Thyroid gland (tissue), 4 donors: ENCODE results near the gene RPS3A. TPM values are rescaled to one million over a fixed set of nuclear protein-coding genes. Genes with fewer than 3 reads are reported as not detected.
"Not testable (repeated sequence)": the region's sequence is repeated elsewhere in the genome, so short reads cannot be mapped to it uniquely, and the experiment has no call there.

Experiments used
- DNase-seq, 2 donors: peaks; one replicate each; pipeline ENCODE4 v3.0.0-alpha.2; 2019
- H3K27ac ChIP-seq, 3 donors: fragments of 200-600 bp; sonication (generic); 1 replicate in 2 of 3; 2 replicates in 1 of 3; pipeline ENCODE4 v1.5.1; 2016 to 2019; ENCODE audit warnings: mild to moderate bottlenecking in 1 of 3, moderate library complexity in 1 of 3
- H3K27me3 ChIP-seq: fragments of 200-600 bp; sonication (generic); one replicate; pipeline ENCODE4 v1.5.1; 2019
- H3K36me3 ChIP-seq, 2 donors: fragments of 200-600 bp; sonication (generic); one replicate each; pipeline ENCODE4 v1.5.1; 2016 to 2019
- H3K4me1 ChIP-seq, 2 donors: fragments of 200-600 bp; sonication (generic); one replicate each; pipeline ENCODE4 v1.5.1; 2017 to 2019
- H3K4me3 ChIP-seq, 3 donors: fragments of 200-600 bp; sonication (generic); replicated peaks in 1 of 3; 1 replicate in 2 of 3; 2 replicates in 1 of 3; pipeline ENCODE4 v1.5.1; 2016; ENCODE audit warnings: mild to moderate bottlenecking in 1 of 3
- H3K9me3 ChIP-seq: fragments of 200-600 bp; sonication (generic); one replicate; pipeline ENCODE4 v1.5.1; 2017
- POLR2A ChIP-seq, 2 donors: fragments of 450-650 bp; IDR thresholded peaks; one replicate each; pipeline ENCODE4 v1.6.1; 2017; ENCODE audit warnings: antibody characterized with exemption in 2 of 2, mild to moderate bottlenecking in 2 of 2, moderate library complexity in 1 of 2
- WGBS, 2 donors: methylation state at CpG; one replicate each; pipeline ENCODE4 v1.1.5; 2017; 5-methylcytosine and 5-hydroxymethylcytosine counted together
- intact Hi-C: fragments of 100-400 bp; cut with DNase I; formaldehyde crosslinking; loops from one replicate; pipeline ENCODE4 v1.15.1; 2023
- total RNA-seq, 4 donors: library from RNA; depleted of rRNA; stranded (reverse); fragments of >200 nt; gene quantifications; one replicate each; pipeline ENCODE4 v1.2.3, GENCODE V29; 2016
- TF ChIP-seq, protein P1 (sequence below), 6 experiments: fragments of 200-600 bp in 3 of 6; fragments of 450-650 bp in 3 of 6; sonication (generic) in 3 of 6; IDR thresholded peaks; one replicate each; pipeline ENCODE4 v1.5.1; 2016 to 2019; ENCODE audit warnings: antibody characterized with exemption in 6 of 6, mild to moderate bottlenecking in 2 of 6, inconsistent platforms in 1 of 6, moderate library complexity in 1 of 6

The RPS3A gene
- total RNA-seq, 4 donors from 2014 or later, result 2,907 to 6,038 (median 3,041) TPM

DNA sequence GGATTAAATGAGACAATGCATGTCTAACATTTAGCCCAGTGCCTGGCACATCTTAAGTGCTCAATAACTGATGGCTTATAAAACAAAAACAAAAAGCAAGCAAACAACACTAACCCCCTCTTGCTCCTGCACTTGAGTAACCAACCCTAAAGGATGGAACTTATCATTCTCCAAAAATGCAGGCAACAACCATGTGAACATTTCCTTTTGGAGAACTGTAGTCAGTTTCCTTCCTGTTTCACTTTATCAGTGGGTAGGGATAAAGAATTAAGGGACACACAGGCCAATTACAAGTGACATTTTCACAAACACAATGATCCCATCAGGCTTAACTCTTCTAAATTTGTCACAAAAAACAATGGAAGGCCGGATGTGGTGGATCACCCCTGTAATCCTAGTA, 30.4 kb downstream of the RPS3A start:
- intact Hi-C loops, result no loop called here
- H3K36me3 ChIP-seq, result peaks cover 10 to 35% of the 10 kb centered on the region in 2 donors

GRCh38 chr4:151133311-151133710, 33.9 kb downstream of the RPS3A start:
- no peak for DNase-seq
- H3K27ac ChIP-seq, result no peak overlapping the region
- no peak for TF ChIP-seq POLR2A (IDR thresholded peaks at IDR 0.05)
- TF ChIP-seq, protein P1, sequence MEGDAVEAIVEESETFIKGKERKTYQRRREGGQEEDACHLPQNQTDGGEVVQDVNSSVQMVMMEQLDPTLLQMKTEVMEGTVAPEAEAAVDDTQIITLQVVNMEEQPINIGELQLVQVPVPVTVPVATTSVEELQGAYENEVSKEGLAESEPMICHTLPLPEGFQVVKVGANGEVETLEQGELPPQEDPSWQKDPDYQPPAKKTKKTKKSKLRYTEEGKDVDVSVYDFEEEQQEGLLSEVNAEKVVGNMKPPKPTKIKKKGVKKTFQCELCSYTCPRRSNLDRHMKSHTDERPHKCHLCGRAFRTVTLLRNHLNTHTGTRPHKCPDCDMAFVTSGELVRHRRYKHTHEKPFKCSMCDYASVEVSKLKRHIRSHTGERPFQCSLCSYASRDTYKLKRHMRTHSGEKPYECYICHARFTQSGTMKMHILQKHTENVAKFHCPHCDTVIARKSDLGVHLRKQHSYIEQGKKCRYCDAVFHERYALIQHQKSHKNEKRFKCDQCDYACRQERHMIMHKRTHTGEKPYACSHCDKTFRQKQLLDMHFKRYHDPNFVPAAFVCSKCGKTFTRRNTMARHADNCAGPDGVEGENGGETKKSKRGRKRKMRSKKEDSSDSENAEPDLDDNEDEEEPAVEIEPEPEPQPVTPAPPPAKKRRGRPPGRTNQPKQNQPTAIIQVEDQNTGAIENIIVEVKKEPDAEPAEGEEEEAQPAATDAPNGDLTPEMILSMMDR (IDR thresholded peaks at IDR 0.05), result no peak
- H3K4me1 ChIP-seq, result no peaks in the 10 kb centered on the region
- peaks cover 6 to 30% of the 10 kb centered on the region in 2 donors for H3K36me3 ChIP-seq
- no peak overlapping the region for H3K4me3 ChIP-seq
- H3K27me3 ChIP-seq, result no peaks in the 10 kb centered on the region
- WGBS, 2 donors, result 91 to 96% methylated on average over 5 of the region's 5 CpGs
- intact Hi-C loops, result no loop called here
- H3K9me3 ChIP-seq, result no peaks in the 10 kb centered on the region

More for the DNA sequence above, 30.4 kb downstream of the RPS3A start:
- no peak for DNase-seq
- H3K9me3 ChIP-seq, result no peaks in the 10 kb centered on the region
- TF ChIP-seq, protein P1 (IDR thresholded peaks at IDR 0.05), result no peak
- no peak for TF ChIP-seq POLR2A (IDR thresholded peaks at IDR 0.05)
- H3K27ac ChIP-seq, result no peak overlapping the region
- 65 to 83% methylated on average over 1 of the region's 1 CpG for WGBS, 2 donors
- no peak overlapping the region for H3K4me3 ChIP-seq
- no peaks in the 10 kb centered on the region for H3K27me3 ChIP-seq
- H3K4me1 ChIP-seq, result no peaks in the 10 kb centered on the region

DNA sequence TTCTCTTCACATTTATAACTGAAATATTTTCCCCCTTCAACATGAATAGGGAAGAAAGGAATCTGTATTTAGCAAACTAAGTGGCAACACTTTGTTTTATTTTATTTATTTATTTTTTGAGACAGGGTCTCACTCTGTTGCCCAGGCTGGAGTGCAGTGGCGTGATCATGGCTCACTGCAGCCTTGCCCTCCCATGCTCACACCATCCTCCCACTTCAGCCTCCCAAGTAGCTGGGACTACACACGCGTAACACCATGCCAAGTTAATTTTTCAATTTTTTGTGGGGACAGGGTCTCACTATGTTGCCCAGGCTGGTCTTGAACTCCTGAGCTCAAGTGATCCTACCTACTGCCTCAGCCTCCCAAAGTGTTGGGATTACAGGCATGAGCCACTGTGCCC, 36.6 kb downstream of the RPS3A start:
- peaks cover 7 to 25% of the 10 kb centered on the region in 2 donors for H3K36me3 ChIP-seq
- 95% methylated on average over 3 of the region's 3 CpGs for WGBS, 2 donors
- intact Hi-C loops, H3K27me3 ChIP-seq, H3K27ac ChIP-seq, H3K4me1 ChIP-seq, DNase-seq, H3K9me3 ChIP-seq, H3K4me3 ChIP-seq: not testable (repeated sequence)

- H3K36me3 ChIP-seq, result peaks cover 7 to 22% of the 10 kb centered on the region in 2 donors
- TF ChIP-seq POLR2A (IDR thresholded peaks at IDR 0.05), result no peak
- H3K4me1 ChIP-seq, result no peaks in the 10 kb centered on the region
- no peak overlapping the region for H3K4me3 ChIP-seq
- H3K9me3 ChIP-seq, result no peaks in the 10 kb centered on the region
- intact Hi-C loops, result no loop called here
- H3K27me3 ChIP-seq, result no peaks in the 10 kb centered on the region
- no peak overlapping the region for H3K27ac ChIP-seq
- DNase-seq, result no peak
- 93 to 100% methylated on average over 1 of the region's 1 CpG for WGBS, 2 donors
Observed at GRCh38 chr4:151139814-151140213, 40.4 kb downstream of the RPS3A start.

DNA sequence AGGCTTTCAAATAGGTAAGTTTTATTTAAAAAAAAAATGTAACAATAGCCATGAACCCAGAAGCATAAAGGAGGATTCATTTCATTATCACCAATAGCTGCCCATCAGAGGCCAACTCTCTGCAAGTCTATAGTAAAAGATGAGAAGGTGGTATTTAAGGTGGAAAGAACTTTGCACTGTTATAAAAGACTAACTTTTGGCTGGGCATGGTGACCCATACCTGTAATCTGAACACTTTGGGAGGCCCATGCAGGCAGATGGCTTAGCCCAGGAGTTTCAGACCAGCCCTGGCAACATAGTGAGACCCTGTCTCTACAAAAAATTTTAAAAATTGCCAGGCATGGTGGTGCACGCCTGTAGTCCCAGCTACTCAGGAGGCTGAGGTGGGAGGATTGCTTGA, 43.3 kb downstream of the RPS3A start:
- TF ChIP-seq POLR2A (IDR thresholded peaks at IDR 0.05), result no peak
- TF ChIP-seq, protein P1 (IDR thresholded peaks at IDR 0.05), result no peak
- Histone ChIP-seq H3K36me3 (peaks cover 14 to 26% of the 10 kb centered on the region in 2 donors), H3K9me3 (no peaks in the 10 kb centered on the region), H3K4me3 (no peak overlapping the region), H3K27me3 (no peaks in the 10 kb centered on the region), H3K27ac (no peak overlapping the region), H3K4me1 (no peaks in the 10 kb centered on the region)
- 94 to 100% methylated on average over 1 of the region's 1 CpG for whole genome bisulfite sequencing, 2 donors
- intact Hi-C loops, result no loop called here
- no peak for DNase-seq

DNA sequence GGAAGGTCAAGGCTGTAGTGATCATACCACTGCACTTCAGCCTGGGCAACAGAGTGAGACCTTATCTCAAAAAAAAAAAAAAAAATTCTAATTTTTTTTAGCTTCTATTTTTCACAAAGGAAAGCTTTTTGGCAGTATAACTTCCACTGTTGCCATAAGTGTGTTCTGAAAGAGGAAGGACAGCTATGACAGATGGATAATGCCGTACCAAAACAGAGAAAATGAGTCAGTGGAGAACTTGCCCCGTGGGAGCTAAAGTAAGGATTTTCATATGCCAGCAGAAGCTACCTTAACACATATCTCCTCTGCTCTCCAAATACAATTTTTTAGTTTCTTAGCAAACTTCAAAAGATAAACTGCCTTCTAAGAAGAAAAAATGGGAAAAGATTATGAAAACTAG, 43.7 kb downstream of the RPS3A start:
- peaks cover 17 to 26% of the 10 kb centered on the region in 2 donors for H3K36me3 ChIP-seq
- intact Hi-C loops, result no loop called here
- H3K27me3 ChIP-seq, result no peaks in the 10 kb centered on the region
- TF ChIP-seq POLR2A (IDR thresholded peaks at IDR 0.05), result no peak
- TF ChIP-seq, protein P1 (IDR thresholded peaks at IDR 0.05), result no peak
- no peak overlapping the region for H3K27ac ChIP-seq
- no peak overlapping the region for H3K4me3 ChIP-seq
- H3K4me1 ChIP-seq, result no peaks in the 10 kb centered on the region
- no peaks in the 10 kb centered on the region for H3K9me3 ChIP-seq
- 82% methylated on average over 2 of the region's 2 CpGs for WGBS, 2 donors
- DNase-seq, result no peak
